Kidney epithelial cell (primary cell): ENCODE results near the gene MOB1B. TPM values are rescaled to one million over a fixed set of nuclear protein-coding genes. Genes with fewer than 3 reads are reported as not detected.

Source experiments
- DNase-seq: peaks from one replicate; pipeline ENCODE4 v3.0.0-alpha.2; 2010; ENCODE audit warnings: low read depth
- H3K27me3 ChIP-seq: 2 replicates; pipeline ENCODE4 v1.6.0; 2011; ENCODE audit warnings: low read length; ENCODE audit not compliant: control insufficient read depth, insufficient read depth
- H3K36me3 ChIP-seq: 2 replicates; pipeline ENCODE4 v1.5.1; 2011; ENCODE audit warnings: low read length; ENCODE audit not compliant: control insufficient read depth, insufficient read depth
- H3K4me3 ChIP-seq: 2 replicates; pipeline ENCODE4 v1.5.1; 2011; ENCODE audit warnings: low read depth, mild to moderate bottlenecking, control low read depth, low read length
- CTCF ChIP-seq: IDR thresholded peaks from 2 replicates; pipeline ENCODE4 v1.5.1; 2011; ENCODE audit warnings: mild to moderate bottlenecking, moderate library complexity, low read length, control low read depth, inconsistent platforms; ENCODE audit not compliant: insufficient read depth, poor library complexity, severe bottlenecking
- total RNA-seq: library from RNA; depleted of rRNA; stranded (reverse); fragments of >200 nt; gene quantifications from 2 replicates; pipeline ENCODE4 v1.2.3, GENCODE V29; 2015

MOB1B gene
- total RNA-seq, 1 donor from 2014 or later = 19.4 TPM

- Histone ChIP-seq H3K27me3 (no peaks in the 10 kb centered on the region), H3K4me3 (no peak overlapping the region), H3K36me3 (no peaks in the 10 kb centered on the region)
- no peak for DNase-seq
- no peak for TF ChIP-seq CTCF
These were observed 74.1 kb downstream of the MOB1B start for GRCh38 chr4:70976252-70976651.

GRCh38 chr4:70979445-70980008, 77.4 kb downstream of the MOB1B start:
- Histone ChIP-seq H3K36me3 (no peaks in the 10 kb centered on the region), H3K27me3 (no peaks in the 10 kb centered on the region), H3K4me3 (no peak overlapping the region)
- no peak for TF ChIP-seq CTCF
- no peak for DNase-seq

GRCh38 chr4:70980196-70980595, 78.0 kb downstream of the MOB1B start:
- H3K4me3 ChIP-seq = no peak overlapping the region
- no peak for DNase-seq
- H3K27me3 ChIP-seq = no peaks in the 10 kb centered on the region
- no peak for TF ChIP-seq CTCF
- H3K36me3 ChIP-seq = no peaks in the 10 kb centered on the region

- no peak for TF ChIP-seq CTCF
- no peak for DNase-seq
- Histone ChIP-seq H3K27me3 (no peaks in the 10 kb centered on the region), H3K4me3 (no peak overlapping the region), H3K36me3 (no peaks in the 10 kb centered on the region)
These were observed 81.9 kb downstream of the MOB1B start for GRCh38 chr4:70984106-70984505.

GRCh38 chr4:70984589-70984988, 82.4 kb downstream of the MOB1B start:
- H3K4me3 ChIP-seq = no peak overlapping the region
- DNase-seq = no peak
- no peaks in the 10 kb centered on the region for H3K36me3 ChIP-seq
- H3K27me3 ChIP-seq = no peaks in the 10 kb centered on the region
- no peak for TF ChIP-seq CTCF

- Histone ChIP-seq H3K36me3 (no peaks in the 10 kb centered on the region), H3K27me3 (no peaks in the 10 kb centered on the region)
- no peak for TF ChIP-seq CTCF
These were observed 89.4 kb downstream of the MOB1B start for GRCh38 chr4:70991596-70991995.

More at GRCh38 chr4:70991596-70991995, 89.4 kb downstream of the MOB1B start:
- H3K4me3 ChIP-seq = no peak overlapping the region
- no peak for DNase-seq
